ENCODE data around the gene LIN37.

Gene LIN37

DNA sequence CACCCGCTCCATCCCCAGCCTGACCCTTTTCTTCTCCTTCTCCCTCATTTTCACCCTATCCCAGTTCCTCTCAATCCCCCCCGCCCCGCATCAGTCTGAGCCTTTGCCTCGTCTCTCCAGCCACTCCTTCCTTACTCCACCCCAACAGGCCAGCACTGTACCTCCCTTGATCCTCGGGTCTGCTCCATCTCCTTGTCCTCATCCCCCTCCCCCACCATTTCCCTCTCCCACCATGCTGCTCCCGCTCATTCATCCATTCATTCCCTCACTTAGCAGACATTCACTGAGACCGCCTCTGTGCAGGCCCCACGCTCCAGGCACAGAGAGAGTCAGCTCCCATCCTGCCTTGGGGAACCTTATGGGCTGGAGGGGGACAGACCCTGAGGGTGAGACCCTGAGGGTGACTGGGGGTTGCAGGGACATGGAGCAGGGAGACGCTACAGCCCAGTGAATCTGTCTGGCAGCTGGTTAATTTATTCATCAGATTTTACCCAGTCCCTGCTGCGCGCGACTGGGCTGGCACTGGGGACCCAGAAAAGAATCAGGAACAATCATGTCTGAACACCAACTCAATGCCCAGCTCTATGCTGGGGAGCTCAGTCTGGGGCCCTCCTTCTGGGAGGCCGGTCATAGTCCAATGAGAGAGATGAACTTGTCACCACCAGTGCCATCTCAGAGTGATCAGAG is 27.9 kb downstream of the LIN37 start:
- no peak for DNase-seq

DNA sequence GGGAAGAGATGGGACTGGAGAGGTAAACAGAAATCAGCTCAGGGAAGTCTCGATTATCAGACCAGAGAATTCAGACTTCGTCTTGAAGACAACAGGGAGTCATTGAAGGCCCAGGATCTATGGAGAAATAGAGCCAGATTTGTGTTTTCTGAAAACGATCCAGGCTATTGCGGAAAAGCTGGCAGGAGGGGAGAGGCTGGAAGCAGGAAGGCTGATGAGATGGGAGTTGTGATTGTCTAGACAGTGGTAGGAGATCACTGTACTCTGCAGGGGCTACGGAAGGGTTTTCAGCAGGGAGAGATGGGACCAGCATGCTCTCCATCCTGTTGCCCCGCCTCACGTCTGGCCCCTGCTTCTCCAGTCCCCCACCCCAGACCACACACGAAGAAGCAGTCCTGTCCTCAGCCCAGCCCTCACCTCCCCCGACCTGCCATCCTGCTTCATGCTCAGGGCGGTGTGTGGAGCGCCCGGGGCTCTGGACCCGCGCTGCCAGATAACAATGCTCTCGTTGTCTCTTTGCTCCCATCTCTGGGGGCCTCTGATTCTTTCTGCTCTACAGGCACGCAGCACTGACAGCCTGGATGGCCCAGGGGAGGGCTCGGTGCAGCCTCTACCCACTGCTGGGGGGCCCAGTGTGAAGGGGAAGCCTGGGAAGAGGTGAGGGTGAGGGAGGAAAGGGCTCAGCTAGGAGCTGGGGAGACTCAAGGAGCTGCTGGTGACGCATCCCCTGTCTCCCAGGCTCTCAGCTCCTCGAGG is 28.9 kb downstream of the LIN37 start:
- no peak for DNase-seq

DNA sequence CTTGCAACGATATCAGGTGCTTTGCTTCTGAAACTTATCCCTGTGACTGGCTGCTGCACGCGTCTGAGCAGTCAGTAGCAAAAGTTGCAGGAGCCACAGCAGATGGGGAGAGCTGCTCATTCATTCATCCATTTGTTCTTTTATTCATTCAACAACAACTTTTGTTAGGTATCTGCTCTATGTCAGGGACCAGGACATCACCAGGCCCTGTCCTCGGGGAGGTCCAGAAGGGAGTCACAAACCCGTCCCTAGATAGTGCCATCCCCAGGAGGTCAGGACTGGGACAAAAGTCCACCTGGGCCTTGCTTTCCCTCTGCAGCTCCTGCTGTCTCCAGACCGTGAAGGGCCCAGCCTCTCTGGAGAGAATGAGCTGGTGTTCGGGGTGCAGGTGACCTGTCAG is 29.6 kb downstream of the LIN37 start:
- DNase-seq = no peak

DNA sequence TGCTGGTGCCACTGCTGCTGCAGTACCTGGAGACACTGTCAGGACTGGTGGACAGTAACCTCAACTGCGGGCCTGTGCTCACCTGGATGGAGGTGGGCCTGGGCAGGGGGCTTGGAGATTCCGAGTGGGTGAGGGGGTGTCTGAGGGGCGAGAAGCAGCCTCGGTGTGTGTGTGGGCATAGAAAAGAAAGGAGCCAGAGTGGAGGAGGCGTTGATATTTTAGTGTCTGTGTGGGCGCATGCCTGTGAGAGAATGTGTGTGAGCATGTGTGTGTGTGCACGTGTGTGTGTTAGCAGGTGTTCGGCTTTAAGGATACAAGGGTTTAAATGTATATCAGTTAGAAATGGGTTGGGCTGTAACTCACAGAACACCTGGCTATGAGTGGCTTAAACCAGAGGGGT is 30.7 kb downstream of the LIN37 start:
- no peak for DNase-seq

DNA sequence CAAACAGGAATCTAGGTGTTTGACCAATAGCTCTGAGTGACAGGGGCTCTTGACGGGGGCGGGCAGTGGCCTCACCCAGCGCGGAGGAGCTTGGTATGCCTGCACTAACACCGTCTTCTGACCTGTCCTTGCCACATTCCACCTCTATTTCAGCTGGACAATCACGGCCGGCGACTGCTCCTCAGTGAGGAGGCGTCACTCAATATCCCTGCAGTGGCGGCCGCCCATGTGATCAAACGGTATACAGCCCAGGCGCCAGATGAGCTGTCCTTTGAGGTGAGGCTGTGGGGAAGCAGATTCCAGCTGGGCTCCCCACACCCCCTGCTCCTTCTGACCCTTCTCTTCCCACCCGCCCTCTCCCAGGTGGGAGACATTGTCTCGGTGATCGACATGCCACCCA is 31.7 kb downstream of the LIN37 start:
- no peak for DNase-seq

DNA sequence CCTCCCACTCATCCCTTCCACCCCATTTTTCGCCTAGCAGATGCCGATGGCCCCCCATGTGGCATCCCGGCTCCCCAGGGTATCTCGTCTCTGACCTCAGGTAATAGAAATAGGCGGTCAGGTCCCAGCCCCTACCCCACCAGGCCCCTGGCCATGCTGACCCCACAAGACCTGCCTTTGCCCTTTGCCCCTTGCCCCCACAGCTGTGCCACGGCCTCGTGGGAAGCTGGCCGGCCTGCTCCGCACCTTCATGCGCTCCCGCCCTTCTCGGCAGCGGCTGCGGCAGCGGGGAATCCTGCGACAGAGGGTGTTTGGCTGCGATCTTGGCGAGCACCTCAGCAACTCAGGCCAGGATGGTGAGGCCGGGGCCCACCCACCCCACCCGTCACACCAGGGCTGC is 32.3 kb downstream of the LIN37 start:
- no peak for DNase-seq

DNA sequence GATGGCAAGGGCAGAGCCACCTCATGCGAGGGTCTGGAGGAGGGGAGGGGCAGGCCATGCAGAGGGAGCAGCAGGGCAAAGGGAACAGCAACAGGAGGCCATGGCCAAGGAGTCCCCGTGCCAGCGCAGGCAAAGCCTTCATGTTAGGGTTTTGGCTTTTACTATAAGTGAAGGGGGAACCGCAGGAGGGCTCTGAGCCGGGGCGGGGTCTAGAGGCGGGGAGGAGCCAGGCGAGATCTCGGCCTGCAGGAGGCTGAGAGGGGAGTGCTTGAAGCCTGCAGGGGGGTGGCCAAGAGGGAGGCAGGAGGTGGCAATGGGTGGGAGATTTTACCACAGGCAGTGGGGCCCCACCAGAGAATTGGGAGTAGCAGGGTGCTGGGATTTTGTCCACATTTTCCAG is 33.3 kb downstream of the LIN37 start:
- no peak for DNase-seq

DNA sequence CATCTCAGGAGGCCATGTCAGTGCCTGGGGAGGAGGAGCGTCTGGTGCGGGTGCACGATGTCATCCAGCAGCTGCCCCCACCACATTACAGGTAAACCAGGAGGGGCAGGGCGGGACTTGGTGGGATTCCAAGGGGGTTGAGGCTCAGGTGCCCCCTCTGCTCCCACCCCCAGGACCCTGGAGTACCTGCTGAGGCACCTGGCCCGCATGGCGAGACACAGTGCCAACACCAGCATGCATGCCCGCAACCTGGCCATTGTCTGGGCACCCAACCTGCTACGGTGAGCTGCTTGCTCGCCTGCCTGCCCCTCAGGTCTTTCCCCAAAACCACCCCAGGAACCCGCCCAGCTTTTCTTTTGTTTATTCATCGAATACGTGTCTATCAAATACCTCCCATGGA is 34.2 kb downstream of the LIN37 start:
- no peak for DNase-seq

DNA sequence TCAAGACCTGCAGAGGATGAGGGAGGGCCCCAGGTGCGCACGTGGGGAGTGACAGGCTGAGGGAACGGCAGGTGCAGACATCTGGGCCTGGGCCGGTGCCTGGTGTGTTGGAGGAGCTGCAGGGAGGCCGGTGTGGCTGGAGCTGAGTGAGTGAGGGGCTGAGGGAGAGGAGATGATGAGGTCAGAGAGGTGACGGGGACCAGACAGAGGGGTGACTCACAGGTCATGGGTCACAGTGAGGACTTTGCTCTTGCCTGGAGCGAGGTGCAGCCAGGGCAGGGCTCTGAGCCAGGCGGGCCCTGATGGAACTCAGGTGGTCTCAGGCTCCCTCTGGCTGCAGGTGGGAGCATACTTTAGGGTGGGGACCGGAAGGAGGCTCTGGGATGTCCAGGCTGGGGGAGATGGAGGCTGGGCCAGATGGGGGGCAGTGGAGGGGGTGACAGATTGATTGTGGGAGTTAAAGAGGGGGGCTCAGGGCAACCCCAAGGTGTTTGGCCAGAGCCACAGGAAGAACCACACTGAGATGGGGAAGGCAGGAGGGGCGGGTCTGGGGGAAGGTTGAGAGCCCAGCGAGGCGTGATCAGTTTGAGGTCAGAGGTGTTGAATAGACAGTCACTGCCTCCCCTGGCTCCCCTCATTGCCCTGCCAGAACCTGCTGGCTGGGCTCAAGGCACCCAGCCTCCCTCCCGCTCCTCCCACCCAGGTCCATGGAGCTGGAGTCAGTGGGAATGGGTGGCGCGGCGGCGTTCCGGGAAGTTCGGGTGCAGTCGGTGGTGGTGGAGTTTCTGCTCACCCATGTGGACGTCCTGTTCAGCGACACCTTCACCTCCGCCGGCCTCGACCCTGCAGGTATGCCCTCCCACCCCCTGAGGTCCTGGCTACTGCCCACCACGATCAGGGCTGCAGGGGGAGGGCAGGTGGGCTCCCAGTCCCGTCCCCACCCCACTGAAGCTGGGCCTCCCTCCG is 35.4 kb downstream of the LIN37 start:
- DNase-seq = no peak

DNA sequence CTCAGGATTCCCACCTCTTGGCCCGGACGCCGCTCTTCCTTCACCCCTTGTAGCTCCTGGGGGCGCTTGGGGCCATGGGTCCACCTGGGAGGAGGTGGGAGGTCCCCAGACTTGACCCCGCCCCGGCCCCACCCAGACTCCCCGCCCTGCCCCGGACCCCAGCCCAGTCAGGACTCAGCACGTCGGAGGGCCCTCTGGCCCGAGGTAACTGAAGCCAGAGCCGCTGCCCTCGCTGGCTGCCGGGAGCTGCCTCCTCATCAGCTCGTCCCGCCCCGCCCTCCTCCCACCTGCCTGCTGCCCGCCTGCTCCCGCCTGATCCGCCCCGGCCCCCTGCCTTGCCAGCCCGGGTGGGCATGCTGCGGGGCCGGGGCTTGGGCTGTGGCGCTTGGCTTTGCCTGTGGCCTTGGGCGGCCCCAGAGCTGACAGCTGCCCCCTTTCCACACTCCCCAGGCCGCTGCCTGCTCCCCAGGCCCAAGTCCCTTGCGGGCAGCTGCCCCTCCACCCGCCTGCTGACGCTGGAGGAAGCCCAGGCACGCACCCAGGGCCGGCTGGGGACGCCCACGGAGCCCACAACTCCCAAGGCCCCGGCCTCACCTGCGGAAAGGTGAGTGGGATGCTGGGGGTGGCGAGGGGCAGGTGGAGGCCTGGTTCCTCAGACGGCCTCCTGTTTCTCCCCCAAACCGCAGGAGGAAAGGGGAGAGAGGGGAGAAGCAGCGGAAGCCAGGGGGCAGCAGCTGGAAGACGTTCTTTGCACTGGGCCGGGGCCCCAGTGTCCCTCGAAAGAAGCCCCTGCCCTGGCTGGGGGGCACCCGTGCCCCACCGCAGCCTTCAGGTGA is 36.3 kb downstream of the LIN37 start:
- no peak for DNase-seq

DNA sequence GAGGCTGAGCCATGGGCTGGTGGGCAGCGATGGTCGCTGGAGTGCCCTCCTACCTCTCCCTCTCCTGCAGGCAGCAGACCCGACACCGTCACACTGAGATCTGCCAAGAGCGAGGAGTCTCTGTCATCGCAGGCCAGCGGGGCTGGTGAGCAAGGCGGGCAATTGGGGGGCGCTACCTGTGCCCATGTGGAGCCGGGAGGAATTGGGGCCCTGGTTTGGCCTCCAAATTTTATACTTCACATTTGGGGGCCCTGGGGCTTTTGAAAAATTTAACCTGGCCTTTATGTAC is 36.9 kb downstream of the LIN37 start:
- no peak for DNase-seq

DNA sequence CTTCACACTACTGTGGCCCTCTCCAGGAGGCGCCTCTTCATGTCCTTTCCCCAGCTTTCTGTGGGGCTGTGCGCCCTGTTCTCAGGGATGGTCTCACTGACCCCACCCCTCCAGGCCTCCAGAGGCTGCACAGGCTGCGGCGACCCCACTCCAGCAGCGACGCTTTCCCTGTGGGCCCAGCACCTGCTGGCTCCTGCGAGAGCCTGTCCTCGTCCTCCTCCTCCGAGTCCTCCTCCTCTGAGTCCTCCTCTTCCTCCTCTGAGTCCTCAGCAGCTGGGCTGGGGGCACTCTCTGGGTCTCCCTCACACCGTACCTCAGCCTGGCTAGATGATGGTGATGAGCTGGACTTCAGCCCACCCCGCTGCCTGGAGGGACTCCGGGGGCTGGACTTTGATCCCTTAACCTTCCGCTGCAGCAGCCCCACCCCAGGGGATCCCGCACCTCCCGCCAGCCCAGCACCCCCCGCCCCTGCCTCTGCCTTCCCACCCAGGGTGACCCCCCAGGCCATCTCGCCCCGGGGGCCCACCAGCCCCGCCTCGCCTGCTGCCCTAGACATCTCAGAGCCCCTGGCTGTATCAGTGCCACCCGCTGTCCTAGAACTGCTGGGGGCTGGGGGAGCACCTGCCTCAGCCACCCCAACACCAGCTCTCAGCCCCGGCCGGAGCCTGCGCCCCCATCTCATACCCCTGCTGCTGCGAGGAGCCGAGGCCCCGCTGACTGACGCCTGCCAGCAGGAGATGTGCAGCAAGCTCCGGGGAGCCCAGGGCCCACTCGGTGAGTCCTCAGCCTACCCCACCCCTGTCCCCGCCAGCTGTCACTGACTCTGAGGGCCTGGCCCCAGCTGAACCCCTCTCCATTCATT is 38.2 kb downstream of the LIN37 start:
- no peak for DNase-seq

DNA sequence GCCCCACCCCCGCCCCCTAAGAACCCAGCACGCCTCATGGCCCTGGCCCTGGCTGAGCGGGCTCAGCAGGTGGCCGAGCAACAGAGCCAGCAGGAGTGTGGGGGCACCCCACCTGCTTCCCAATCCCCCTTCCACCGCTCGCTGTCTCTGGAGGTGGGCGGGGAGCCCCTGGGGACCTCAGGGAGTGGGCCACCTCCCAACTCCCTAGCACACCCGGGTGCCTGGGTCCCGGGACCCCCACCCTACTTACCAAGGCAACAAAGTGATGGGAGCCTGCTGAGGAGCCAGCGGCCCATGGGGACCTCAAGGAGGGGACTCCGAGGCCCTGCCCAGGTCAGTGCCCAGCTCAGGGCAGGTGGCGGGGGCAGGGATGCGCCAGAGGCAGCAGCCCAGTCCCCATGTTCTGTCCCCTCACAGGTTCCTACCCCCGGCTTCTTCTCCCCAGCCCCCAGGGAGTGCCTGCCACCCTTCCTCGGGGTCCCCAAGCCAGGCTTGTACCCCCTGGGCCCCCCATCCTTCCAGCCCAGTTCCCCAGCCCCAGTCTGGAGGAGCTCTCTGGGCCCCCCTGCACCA is 38.9 kb downstream of the LIN37 start:
- DNase-seq = no peak

DNA sequence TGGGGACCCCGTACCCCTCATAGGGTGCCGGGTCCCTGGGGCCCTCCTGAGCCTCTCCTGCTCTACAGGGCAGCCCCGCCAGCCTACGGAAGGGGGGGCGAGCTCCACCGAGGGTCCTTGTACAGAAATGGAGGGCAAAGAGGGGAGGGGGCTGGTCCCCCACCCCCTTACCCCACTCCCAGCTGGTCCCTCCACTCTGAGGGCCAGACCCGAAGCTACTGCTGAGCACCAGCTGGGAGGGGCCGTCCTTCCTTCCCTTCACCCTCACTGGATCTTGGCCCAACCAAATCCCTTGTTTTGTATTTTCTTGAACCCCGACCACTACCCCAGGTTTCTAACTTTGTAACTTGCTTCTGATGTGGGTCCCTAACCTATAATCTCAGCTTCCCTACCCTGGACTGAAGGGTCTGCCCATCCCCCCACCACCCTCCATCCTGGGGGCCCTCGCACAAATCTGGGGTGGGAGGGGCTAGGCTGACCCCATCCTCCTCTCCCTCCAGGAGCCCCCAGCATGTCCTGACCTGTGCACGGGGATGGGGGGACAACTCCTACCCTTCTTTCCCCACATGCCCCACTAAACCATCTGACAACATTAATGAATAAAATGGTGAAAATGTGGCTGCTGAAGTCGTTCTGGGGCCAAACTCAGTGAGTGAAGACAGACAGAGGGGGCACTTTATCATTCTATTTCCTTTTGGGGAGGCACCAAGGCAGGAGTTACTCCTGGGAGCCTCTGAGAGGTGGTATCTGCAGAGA is 40.0 kb downstream of the LIN37 start:
- DNase-seq = no peak

DNA sequence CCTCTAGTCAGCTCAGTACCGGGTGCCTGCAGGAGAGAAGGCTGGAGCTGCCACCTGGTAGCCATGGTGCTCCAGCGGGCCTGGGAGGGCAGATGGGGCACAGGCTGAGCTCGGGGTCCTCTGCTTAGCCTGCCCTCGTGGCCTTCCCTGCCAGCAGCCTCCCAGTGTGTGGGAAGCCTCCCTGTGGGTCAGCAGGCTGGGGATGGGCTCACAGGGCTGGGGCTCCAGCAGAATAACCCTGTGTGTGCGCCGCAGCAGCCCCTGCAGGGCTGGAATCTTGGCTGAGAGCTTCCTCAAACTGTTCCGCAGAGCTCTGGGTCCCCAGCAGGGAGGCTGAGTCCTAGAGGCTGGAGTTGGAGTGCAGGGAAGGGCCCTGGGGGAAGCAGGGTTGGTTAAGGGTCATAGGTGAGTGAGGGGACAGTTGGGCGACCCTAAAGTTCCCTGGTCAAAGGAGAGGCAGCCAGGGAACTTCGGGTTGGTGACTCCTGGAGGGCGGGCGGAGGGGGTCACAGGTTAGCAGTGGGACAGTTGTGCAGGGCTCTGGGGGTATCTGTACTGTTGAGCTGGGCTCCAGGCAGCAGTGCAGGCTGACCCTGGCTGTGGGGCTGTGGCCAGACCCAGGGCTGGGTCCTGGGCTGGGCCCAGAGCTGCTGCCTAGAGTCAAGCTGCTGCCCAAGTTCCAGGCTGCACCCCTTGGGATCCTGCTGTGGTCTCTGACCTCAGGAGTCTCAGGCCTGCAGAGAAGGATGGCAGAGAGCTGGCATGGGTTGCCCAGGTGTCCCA is 41.0 kb downstream of the LIN37 start:
- no peak for DNase-seq

DNA sequence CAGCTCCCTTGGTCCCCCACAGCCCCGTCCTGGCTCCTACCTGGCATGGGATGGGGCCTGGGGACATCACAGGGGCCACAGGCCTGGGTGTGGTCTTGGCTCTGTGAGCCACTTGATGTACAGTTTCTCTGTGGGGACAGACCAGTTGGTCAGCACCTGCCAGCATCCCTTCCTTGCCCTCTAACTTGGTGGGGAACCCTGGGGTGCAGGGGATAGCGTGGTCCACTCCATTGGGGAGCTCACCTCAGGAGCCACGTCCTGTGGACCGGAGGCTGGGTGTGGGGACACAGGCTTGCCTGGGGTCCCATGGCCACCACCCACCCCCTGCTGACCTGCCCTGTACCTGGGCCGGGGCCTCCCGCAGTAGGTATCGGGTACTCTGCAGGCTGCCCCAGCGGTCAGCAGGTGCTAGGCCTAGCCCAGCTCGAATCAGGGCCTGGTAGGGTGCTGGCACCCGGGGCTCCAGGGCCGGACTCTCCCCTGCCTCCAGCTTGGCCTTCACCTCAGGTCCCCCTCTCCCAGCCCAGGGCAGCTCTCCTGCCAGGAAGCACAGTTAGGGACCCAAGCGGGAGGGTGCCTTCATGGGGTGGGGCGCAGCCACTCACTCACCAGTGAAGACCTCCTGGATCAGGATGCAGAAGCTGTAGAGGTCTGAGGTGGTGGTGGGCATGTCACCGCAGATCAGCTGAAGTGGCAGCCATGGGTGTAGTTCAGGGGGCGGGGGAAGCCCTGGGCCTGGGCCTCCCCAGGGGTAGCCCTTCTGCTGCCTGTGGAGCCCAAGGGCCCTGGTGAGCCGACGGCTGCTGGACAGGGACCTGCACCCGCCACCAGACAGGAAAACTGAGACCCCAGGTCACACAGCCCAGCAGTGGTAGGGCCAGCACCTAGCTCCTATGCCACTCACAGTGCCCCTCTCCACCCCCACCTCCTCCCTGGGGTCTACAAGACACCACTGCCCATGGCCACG is 41.9 kb downstream of the LIN37 start:
- no peak for DNase-seq

DNA sequence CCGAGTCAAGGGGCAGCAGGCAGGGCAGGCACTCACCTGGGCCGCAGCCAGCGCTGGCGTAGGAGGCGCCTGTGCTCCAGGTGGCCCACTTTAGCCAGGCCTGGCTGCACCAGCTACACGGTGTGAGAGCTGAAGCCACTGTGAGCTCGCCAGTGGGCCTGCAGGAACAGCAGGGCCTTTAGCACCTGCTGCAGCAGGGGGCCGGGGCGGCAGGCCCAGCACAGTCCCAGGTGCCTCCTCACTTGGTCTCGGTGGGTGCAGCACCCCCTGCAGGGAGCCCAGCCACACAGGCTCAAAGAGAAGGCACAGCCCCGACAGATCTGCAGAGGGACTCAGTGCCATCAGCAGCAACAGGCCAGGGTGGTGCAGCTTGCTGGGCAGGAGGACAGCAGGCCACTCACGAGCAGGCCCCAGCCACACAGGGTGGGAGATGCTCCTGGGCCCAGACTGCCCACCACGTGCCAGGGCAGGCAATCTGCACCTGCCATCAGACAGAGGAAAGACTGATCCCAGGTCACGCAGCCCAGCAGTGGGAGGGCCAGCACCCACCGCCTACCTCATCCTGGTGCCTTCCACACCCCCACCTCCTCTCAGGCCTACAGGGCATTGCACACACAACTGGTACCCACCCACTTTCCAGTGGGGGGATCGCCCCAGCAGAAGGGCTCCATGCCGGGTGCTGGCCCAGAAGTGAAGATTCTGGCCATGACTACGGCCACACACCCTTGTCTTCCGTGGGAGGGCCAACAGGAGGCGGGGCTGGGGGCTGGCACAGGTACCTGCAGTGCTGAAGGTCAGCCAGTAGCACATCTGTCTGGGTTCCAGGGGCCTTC is 42.8 kb downstream of the LIN37 start:
- no peak for DNase-seq

DNA sequence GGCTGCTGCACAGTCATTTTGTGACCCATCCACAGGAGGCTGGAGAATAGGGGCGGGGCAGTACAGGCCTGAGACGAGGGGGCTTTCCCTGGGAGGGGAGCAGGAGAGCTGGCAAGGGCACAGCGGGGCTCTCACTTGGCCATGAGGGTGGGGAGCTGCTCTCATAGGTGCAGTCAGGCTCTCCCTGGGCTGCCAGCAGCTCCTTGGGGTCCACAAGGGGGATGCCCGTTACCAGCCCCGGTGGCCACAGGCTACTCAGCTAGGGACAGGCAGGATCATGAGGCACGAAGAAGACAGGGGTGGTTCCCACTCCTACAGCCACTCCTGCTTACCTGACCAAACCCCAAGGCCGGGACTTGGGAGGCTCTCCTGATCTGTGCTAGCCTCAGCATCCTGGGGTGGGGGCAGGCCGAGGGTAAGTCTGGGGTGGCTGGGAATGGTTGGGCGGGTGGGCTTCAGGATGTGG is 43.5 kb downstream of the LIN37 start:
- no peak for DNase-seq
